A549 (cell line): Measurements from ENCODE around the gene PAM.

Experiments
- BCL3 ChIP-seq: fragments of >200 bp; sonication (Bioruptor Twin); formaldehyde crosslinking; IDR thresholded peaks from 3 replicates; pipeline ENCODE4 v1.6.1; 2016
- CTCF ChIP-seq: fragments of >200 bp; sonication (Bioruptor Twin); formaldehyde crosslinking; IDR thresholded peaks from 3 replicates; pipeline ENCODE4 v1.5.1; 2016
- EP300 ChIP-seq, 2 experiments: fragments of >200 bp; sonication (Bioruptor Twin); formaldehyde crosslinking; IDR thresholded peaks; 2 replicates in 1 of 2; 3 replicates in 1 of 2; pipeline ENCODE4 v1.6.1; 2016 to 2017
- HOXB5 ChIP-seq: fragments of 250-450 bp; sonication (Bioruptor Pico); IDR thresholded peaks from 2 replicates; pipeline ENCODE4 v1.5.0; 2020; ENCODE audit warnings: mild to moderate bottlenecking, moderate library complexity
- JUNB ChIP-seq: fragments of >200 bp; sonication (Bioruptor Twin); formaldehyde crosslinking; IDR thresholded peaks from 2 replicates; pipeline ENCODE4 v1.6.1; 2016
- KDM1A ChIP-seq: fragments of 200-600 bp; sonication (generic); IDR thresholded peaks from 2 replicates; pipeline ENCODE4 v1.6.1; 2016; ENCODE audit warnings: low read depth, mild to moderate bottlenecking
- MYC ChIP-seq: IDR thresholded peaks from 2 replicates; pipeline ENCODE4 v1.6.1; 2012; ENCODE audit warnings: mild to moderate bottlenecking, inconsistent platforms, low read length, improper control_type of control experiment, borderline replicate concordance
- NFE2L2 ChIP-seq: fragments of 150-350 bp; conservative IDR thresholded peaks from 2 replicates; pipeline ENCODE4 v1.6.1; 2014; ENCODE audit warnings: low read length
- POLR2A ChIP-seq: IDR thresholded peaks from 2 replicates; pipeline ENCODE4 v1.6.1; 2012; ENCODE audit warnings: mild to moderate bottlenecking, low read length
- POLR2AphosphoS2 ChIP-seq: conservative IDR thresholded peaks from 2 replicates; pipeline ENCODE4 v1.6.1; 2012; ENCODE audit warnings: low read length, improper control_type of control experiment, inconsistent platforms
- SMC3 ChIP-seq: fragments of >200 bp; sonication (Bioruptor Twin); formaldehyde crosslinking; IDR thresholded peaks from 3 replicates; pipeline ENCODE4 v1.6.1; 2018; ENCODE audit warnings: inconsistent platforms
- USF2 ChIP-seq: fragments of 450-650 bp; IDR thresholded peaks from 2 replicates; pipeline ENCODE4 v1.6.1; 2014; ENCODE audit warnings: antibody characterized with exemption
- TF ChIP-seq, protein P1 (sequence below): fragments of 200-600 bp; sonication (generic); IDR thresholded peaks from 2 replicates; pipeline ENCODE4 v1.6.1; 2016; ENCODE audit warnings: antibody characterized with exemption, mild to moderate bottlenecking, moderate library complexity

- no peak for TF ChIP-seq EP300 (IDR thresholded peaks at IDR 0.05)
- no peak for TF ChIP-seq CTCF
- TF ChIP-seq HOXB5 (CRISPR knock-in tag), result no peak
- no peak for TF ChIP-seq POLR2A
- no peak for TF ChIP-seq USF2
- TF ChIP-seq, protein P1, sequence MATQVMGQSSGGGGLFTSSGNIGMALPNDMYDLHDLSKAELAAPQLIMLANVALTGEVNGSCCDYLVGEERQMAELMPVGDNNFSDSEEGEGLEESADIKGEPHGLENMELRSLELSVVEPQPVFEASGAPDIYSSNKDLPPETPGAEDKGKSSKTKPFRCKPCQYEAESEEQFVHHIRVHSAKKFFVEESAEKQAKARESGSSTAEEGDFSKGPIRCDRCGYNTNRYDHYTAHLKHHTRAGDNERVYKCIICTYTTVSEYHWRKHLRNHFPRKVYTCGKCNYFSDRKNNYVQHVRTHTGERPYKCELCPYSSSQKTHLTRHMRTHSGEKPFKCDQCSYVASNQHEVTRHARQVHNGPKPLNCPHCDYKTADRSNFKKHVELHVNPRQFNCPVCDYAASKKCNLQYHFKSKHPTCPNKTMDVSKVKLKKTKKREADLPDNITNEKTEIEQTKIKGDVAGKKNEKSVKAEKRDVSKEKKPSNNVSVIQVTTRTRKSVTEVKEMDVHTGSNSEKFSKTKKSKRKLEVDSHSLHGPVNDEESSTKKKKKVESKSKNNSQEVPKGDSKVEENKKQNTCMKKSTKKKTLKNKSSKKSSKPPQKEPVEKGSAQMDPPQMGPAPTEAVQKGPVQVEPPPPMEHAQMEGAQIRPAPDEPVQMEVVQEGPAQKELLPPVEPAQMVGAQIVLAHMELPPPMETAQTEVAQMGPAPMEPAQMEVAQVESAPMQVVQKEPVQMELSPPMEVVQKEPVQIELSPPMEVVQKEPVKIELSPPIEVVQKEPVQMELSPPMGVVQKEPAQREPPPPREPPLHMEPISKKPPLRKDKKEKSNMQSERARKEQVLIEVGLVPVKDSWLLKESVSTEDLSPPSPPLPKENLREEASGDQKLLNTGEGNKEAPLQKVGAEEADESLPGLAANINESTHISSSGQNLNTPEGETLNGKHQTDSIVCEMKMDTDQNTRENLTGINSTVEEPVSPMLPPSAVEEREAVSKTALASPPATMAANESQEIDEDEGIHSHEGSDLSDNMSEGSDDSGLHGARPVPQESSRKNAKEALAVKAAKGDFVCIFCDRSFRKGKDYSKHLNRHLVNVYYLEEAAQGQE, result no peak
- TF ChIP-seq MYC, result no peak
- no peak for TF ChIP-seq JUNB
- no peak for TF ChIP-seq NFE2L2
- no peak for TF ChIP-seq SMC3
- TF ChIP-seq POLR2AphosphoS2, result no peak
- no peak for TF ChIP-seq KDM1A
- TF ChIP-seq BCL3, result no peak
These were observed 32.0 kb downstream of the PAM start for GRCh38 chr5:102787134-102787533.
